GM18519 (cell line): ENCODE data around the gene NAXE.

ENCODE experiments used
- ATAC-seq: cut with Tn5 transposase; IDR thresholded peaks from one replicate; pipeline ENCODE4 v1.9.1; 2021; ENCODE audit warnings: mild to moderate bottlenecking, moderate library complexity; ENCODE audit not compliant: unreplicated experiment, low FRiP score

The NAXE gene

DNA sequence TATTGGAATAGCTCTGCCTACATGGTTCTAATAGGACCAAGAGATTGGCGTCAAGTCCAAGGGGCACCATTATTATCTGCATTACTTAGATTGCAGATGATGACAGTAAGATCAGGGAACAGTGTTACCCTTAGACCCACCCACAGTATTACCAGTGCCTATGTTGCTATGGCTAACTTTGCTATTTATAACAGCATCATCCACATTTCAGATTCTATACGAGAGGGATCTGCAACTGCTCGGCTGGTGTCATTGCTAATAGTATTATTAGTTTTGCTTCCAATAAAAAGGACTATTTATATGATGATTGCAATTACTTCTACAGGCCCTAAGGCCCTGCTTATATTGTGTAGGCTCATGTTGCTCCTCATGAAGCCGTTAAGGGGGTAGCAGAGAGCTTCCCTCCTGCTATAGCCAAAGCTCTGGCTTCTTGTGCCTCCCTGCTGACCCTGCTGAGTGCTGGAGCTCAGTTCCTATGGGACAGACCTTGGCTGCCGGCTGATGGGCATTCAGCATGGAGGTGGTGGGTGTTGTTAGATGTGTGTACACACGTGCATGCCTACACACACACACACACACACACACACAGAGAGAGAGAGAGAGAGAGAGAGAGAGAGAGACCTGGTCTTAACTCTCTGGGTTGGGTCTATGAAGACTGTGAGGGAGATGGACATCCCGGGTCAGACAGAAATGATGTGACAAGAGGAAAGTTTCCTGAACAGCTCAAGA is 51.6 kb downstream of the NAXE start:
- ATAC-seq: no peak

- ATAC-seq: no peak
Observed at GRCh38 chr1:156643778-156644092, 52.2 kb downstream of the NAXE start.
